IMR-90 (cell line): ENCODE measurements around the gene MRPS9. TPM values are rescaled to one million over a fixed set of nuclear protein-coding genes. Genes with fewer than 3 reads are reported as not detected.

ENCODE experiments used
- ATAC-seq: fragments of 200-7000 bp; cut with Tn5 transposase; 2 replicates; pipeline ENCODE4 v1.9.1; 2020; ENCODE audit warnings: low read depth, mild to moderate bottlenecking, moderate library complexity
- BruUV-seq: library from RNA; stranded (reverse); fragments of 400-500 nt; replicated peaks from 2 replicates; lab custom pipeline; 2021; lab: Mats Ljungman, UMichigan
- CTCF ChIA-PET: fragments of 300-600 bp; formaldehyde crosslinking; extraction: SDS; loops from one replicate; lab custom pipeline; 2021; ENCODE audit warnings: antibody characterized with exemption; lab: Yijun Ruan, JAX
- POLR2A ChIA-PET: fragments of 300-600 bp; sonication (Branson Sonifier 250); formaldehyde crosslinking; loops from one replicate; lab custom pipeline; 2022; ENCODE audit warnings: antibody characterized with exemption; ENCODE audit not compliant: unreplicated experiment; lab: Charles Lee
- DNase-seq: peaks from one replicate; pipeline ENCODE4 v3.0.0; 2013
- H2AFZ ChIP-seq: replicated peaks from 2 replicates; pipeline ENCODE3; 2013; ENCODE audit warnings: low read length, mild to moderate bottlenecking; ENCODE audit not compliant: poor library complexity
- H2AK5ac ChIP-seq: 2 replicates; pipeline ENCODE4 v1.6.1; 2013; ENCODE audit warnings: low read depth, low read length, inconsistent platforms
- H2AK9ac ChIP-seq: replicated peaks from 2 replicates; pipeline ENCODE3; 2013; ENCODE audit warnings: mild to moderate bottlenecking, low read depth, low read length, moderate library complexity; ENCODE audit not compliant: poor library complexity
- H2BK120ac ChIP-seq: 2 replicates; pipeline ENCODE4 v1.6.1; 2013; ENCODE audit warnings: low read depth, low read length, inconsistent platforms
- H2BK15ac ChIP-seq: 3 replicates; pipeline ENCODE4 v1.6.1; 2013; ENCODE audit warnings: low read depth, low read length, inconsistent platforms
- H2BK20ac ChIP-seq: 2 replicates; pipeline ENCODE4 v1.6.1; 2013; ENCODE audit warnings: low read depth, mild to moderate bottlenecking, inconsistent platforms, low read length, moderate library complexity
- H2BK5ac ChIP-seq: 2 replicates; pipeline ENCODE4 v1.6.1; 2013; ENCODE audit warnings: mild to moderate bottlenecking, low read depth, low read length, inconsistent platforms; ENCODE audit not compliant: poor library complexity, severe bottlenecking
- H3K14ac ChIP-seq: replicated peaks from 2 replicates; pipeline ENCODE4 v1.6.1; 2013; ENCODE audit warnings: low read depth, low read length, inconsistent platforms
- H3K18ac ChIP-seq: 2 replicates; pipeline ENCODE4 v1.6.1; 2013; ENCODE audit warnings: low read depth, low read length, control low read depth
- H3K23ac ChIP-seq: 2 replicates; pipeline ENCODE4 v1.6.1; 2013; ENCODE audit warnings: low read depth, low read length, inconsistent platforms
- H3K27ac ChIP-seq: 2 replicates; pipeline ENCODE4 v1.5.1; 2013; ENCODE audit warnings: mild to moderate bottlenecking, control low read depth, low read length; ENCODE audit not compliant: insufficient read depth
- H3K27me3 ChIP-seq: 2 replicates; pipeline ENCODE4 v1.6.1; 2013; ENCODE audit warnings: low read length; ENCODE audit not compliant: control insufficient read depth, insufficient read depth
- H3K36me3 ChIP-seq: 2 replicates; pipeline ENCODE4 v1.6.1; 2013; ENCODE audit warnings: low read length, mixed read lengths; ENCODE audit not compliant: control insufficient read depth, insufficient read depth
- H3K4ac ChIP-seq: 2 replicates; pipeline ENCODE4 v1.6.1; 2013; ENCODE audit warnings: low read depth, low read length, inconsistent platforms
- H3K4me1 ChIP-seq: 2 replicates; pipeline ENCODE4 v1.6.1; 2013; ENCODE audit warnings: low read length, mixed read lengths; ENCODE audit not compliant: control insufficient read depth, insufficient read depth
- H3K4me2 ChIP-seq: 2 replicates; pipeline ENCODE4 v1.6.1; 2013; ENCODE audit warnings: low read depth, mild to moderate bottlenecking, control low read depth, low read length, moderate library complexity
- H3K4me3 ChIP-seq: 2 replicates; pipeline ENCODE4 v1.5.1; 2013; ENCODE audit warnings: low read depth, mild to moderate bottlenecking, control low read depth, low read length, moderate library complexity; ENCODE audit not compliant: insufficient read depth
- H3K56ac ChIP-seq: 2 replicates; pipeline ENCODE4 v1.6.1; 2013; ENCODE audit warnings: low read length, inconsistent platforms; ENCODE audit not compliant: insufficient read depth; ENCODE audit errors: extremely low read depth
- H3K79me1 ChIP-seq, 2 experiments: 2 replicates each; pipeline ENCODE4 v1.6.1; 2013; ENCODE audit warnings: low read length in 2 of 2, inconsistent platforms in 1 of 2, low read depth in 1 of 2
- H3K9ac ChIP-seq: 2 replicates; pipeline ENCODE4 v1.6.1; 2013; ENCODE audit warnings: low read depth, low read length, control low read depth
- H3K9me1 ChIP-seq: 2 replicates; pipeline ENCODE4 v1.6.1; 2013; ENCODE audit warnings: low read length, inconsistent platforms; ENCODE audit not compliant: insufficient read depth
- H3K9me3 ChIP-seq: 2 replicates; pipeline ENCODE4 v1.6.1; 2013; ENCODE audit warnings: low read length; ENCODE audit not compliant: control insufficient read depth, insufficient read depth
- H4K20me1 ChIP-seq: 2 replicates; pipeline ENCODE4 v1.6.1; 2013; ENCODE audit warnings: low read length, inconsistent platforms; ENCODE audit not compliant: insufficient read depth
- H4K5ac ChIP-seq: 2 replicates; pipeline ENCODE4 v1.6.1; 2013; ENCODE audit warnings: mild to moderate bottlenecking, low read depth, low read length, control low read depth
- H4K8ac ChIP-seq, 2 experiments: 2 replicates each; pipeline ENCODE4 v1.6.1; 2013; ENCODE audit warnings: low read depth in 2 of 2, low read length in 2 of 2, control low read depth in 1 of 2, inconsistent platforms in 1 of 2
- H4K91ac ChIP-seq: 2 replicates; pipeline ENCODE4 v1.6.1; 2013; ENCODE audit warnings: low read depth, low read length, inconsistent platforms; ENCODE audit not compliant: insufficient read depth
- BHLHE40 ChIP-seq: fragments of 150-350 bp; IDR thresholded peaks from 2 replicates; pipeline ENCODE4 v1.6.1; 2016; ENCODE audit warnings: mild to moderate bottlenecking, low read depth, low read length
- MXI1 ChIP-seq: IDR thresholded peaks from 2 replicates; pipeline ENCODE4 v1.6.1; 2012; ENCODE audit warnings: low read depth, mild to moderate bottlenecking, low read length, moderate library complexity, borderline replicate concordance
- POLR2A ChIP-seq: IDR thresholded peaks from 2 replicates; pipeline ENCODE4 v1.6.1; 2012; ENCODE audit warnings: mild to moderate bottlenecking, low read depth, low read length
- RAD21 ChIP-seq: IDR thresholded peaks from 2 replicates; pipeline ENCODE4 v1.6.1; 2012; ENCODE audit warnings: low read length, improper control_type of control experiment
- RCOR1 ChIP-seq: IDR thresholded peaks from 2 replicates; pipeline ENCODE4 v1.6.1; 2012; ENCODE audit warnings: mild to moderate bottlenecking, low read length, improper control_type of control experiment; ENCODE audit not compliant: insufficient replicate concordance
- SMC3 ChIP-seq: fragments of 150-350 bp; IDR thresholded peaks from 2 replicates; pipeline ENCODE4 v1.6.1; 2016; ENCODE audit warnings: low read depth, mild to moderate bottlenecking, antibody characterized with exemption, low read length, moderate library complexity
- WGBS, 2 experiments: methylation state at CpG; one replicate each; pipeline versions ENCODE4 v1.1.5 to v1.1.7; 2013; ENCODE audit warnings: missing lambda C conversion rate in 2 of 2; ENCODE audit not compliant: insufficient read length in 1 of 2; ENCODE audit errors: extremely low coverage in 2 of 2; 5-methylcytosine and 5-hydroxymethylcytosine counted together
- dilution Hi-C: fragments of 300-500 bp; cut with HindIII; formaldehyde crosslinking; loops from one replicate; pipeline ENCODE4 v1.14.3; 2018; ENCODE audit warnings: low sequenced_read_pairs; ENCODE audit not compliant: unreplicated experiment
- in situ Hi-C: fragments of 300-500 bp; cut with MboI; formaldehyde crosslinking; loops from 3 replicates; pipeline ENCODE4 v1.14.3; 2019; ENCODE audit warnings: low sequenced_read_pairs, inconsistent platforms, mixed read lengths
- intact Hi-C: fragments of 100-400 bp; cut with micrococcal nuclease; formaldehyde crosslinking; loops from 2 replicates; pipeline ENCODE4 v1.10.0; 2022
- polyA plus RNA-seq, 3 experiments: library from polyadenylated mRNA; depleted of rRNA; stranded (reverse); fragments of >200 nt; gene quantifications; 2 replicates each; pipeline ENCODE4 v1.2.3, GENCODE V29; 2012; ENCODE audit warnings: low replicate concordance in 1 of 3
- total RNA-seq: library from RNA; depleted of rRNA; stranded (reverse); fragments of >200 nt; gene quantifications from 2 replicates; pipeline ENCODE4 v1.2.3, GENCODE V29; 2012

MRPS9 gene
- total and polyA plus RNA-seq, 2 of the 4 experiments (the other 2 are of a cell fraction), result 20.6 to 27.7 TPM

DNA sequence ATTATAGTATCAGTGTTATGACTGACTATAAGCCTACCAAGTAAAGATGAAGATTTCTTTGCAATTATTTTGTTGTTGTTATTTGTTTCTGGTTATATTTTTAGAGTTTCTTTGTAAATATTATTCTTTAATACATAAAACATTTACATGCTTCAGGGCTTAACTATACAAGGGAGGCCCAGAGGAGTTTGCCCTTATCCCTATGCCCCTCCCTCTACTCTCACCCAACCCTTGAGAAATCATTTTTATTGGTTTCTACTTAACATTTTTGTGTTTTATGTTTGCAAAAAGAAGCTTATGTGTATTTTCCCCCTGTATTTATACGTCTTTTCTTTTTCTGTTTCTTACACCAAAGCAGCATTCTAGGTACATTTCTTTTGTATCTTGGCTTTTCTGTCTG, 30.5 kb downstream of the MRPS9 start:
- H3K4me2 ChIP-seq, result no peak overlapping the region
- H3K23ac ChIP-seq, result no peak overlapping the region
- no peaks in the 10 kb centered on the region for H3K9me3 ChIP-seq
- TF ChIP-seq BHLHE40 (no peak), MXI1 (no peak), POLR2A (no peak), RAD21 (no peak), RCOR1 (no peak), SMC3 (no peak)
- no TSS peak for BruUV-seq
- no peak overlapping the region for H3K4me3 ChIP-seq
- ATAC-seq, result no peak
- H2BK20ac ChIP-seq, result no peak overlapping the region
- H3K9me1 ChIP-seq, result peaks cover 5% of the 10 kb centered on the region; the same call in 1 of the 2 replicates
- H3K18ac ChIP-seq, result no peak overlapping the region
- H4K20me1 ChIP-seq, result no peaks in the 10 kb centered on the region
- H2BK120ac ChIP-seq, result no peak overlapping the region
- no CpG with 5 or more reads among the region's 1 CpG for WGBS, 2 experiments
- no peak overlapping the region for H3K27ac ChIP-seq
- H3K4ac ChIP-seq, result no peak overlapping the region
- ChIA-PET CTCF (no interaction called here), POLR2A (no interaction called here)
- H4K8ac ChIP-seq, result no peak overlapping the region
- no peak overlapping the region for H3K56ac ChIP-seq
- H4K5ac ChIP-seq, result no peak overlapping the region
- H2AK9ac ChIP-seq, result no peak overlapping the region
- no peak overlapping the region for H3K9ac ChIP-seq
- intact Hi-C loops (no loop called here), dilution Hi-C loops (no loop called here), in situ Hi-C loops (no loop called here)
- no peak overlapping the region for H2BK15ac ChIP-seq
- no peaks in the 10 kb centered on the region for H3K27me3 ChIP-seq
- H3K36me3 ChIP-seq, result 0 out of 2 replicates have a peak, but pooled peaks cover 1% of the 10 kb centered on the region
- DNase-seq, result no peak
- H2BK5ac ChIP-seq, result no peak overlapping the region
- no peak overlapping the region for H2AFZ ChIP-seq
- no peak overlapping the region for H4K91ac ChIP-seq
- H3K14ac ChIP-seq, result no peak overlapping the region
- H3K79me1 ChIP-seq, result peaks cover 8% of the 10 kb centered on the region in 2 experiments; a peak in 3 of 4 replicates
- H3K4me1 ChIP-seq, result no peaks in the 10 kb centered on the region
- H2AK5ac ChIP-seq, result no peak overlapping the region
